GM21723 (cell line): ENCODE data around the gene MTMR2.

ENCODE experiments used
- ATAC-seq: cut with Tn5 transposase; IDR thresholded peaks from one replicate; pipeline ENCODE4 v1.9.1; 2021; ENCODE audit warnings: mild to moderate bottlenecking, moderate library complexity; ENCODE audit not compliant: unreplicated experiment

MTMR2 gene

DNA sequence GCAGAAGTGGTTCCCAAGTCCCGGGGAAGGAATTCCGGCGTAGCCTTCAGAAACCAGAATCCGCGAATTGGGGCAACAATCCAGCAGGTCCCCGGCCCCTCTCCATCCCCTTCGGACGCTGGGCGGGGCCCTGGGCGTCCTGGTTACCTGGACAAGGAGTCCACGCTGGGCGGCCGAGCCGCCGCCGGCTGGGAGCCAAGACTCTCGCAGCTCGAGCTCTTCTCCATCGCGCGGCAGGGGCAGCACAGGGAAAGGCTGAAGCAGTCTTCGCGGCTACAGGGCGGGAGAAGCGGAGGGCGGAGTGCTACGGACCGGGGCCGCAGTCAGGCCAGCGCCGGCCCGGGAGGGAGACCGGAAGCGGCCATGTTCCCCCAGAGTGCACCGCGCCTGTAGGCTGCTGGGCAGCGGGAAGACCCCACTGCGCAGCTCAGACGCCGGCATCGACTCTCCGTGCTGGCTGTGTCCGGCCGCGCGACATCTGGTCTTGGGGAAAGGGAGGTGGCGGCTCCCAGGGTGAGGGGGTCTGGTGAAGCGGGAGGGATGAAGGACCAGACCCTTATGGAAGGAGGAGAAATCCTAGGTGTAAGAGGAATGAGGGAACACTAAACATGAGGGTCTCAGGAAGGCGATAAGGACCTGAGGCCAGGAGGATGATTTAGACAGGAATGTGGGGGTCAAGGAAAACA lies at the start of gene MTMR2:
TSS of gene MTMR2 (minus strand) at position 380 of the 686 bp plus-strand sequence. CDS start at position 227, 153 bp downstream.
- ATAC-seq: peak; percentile 99

DNA sequence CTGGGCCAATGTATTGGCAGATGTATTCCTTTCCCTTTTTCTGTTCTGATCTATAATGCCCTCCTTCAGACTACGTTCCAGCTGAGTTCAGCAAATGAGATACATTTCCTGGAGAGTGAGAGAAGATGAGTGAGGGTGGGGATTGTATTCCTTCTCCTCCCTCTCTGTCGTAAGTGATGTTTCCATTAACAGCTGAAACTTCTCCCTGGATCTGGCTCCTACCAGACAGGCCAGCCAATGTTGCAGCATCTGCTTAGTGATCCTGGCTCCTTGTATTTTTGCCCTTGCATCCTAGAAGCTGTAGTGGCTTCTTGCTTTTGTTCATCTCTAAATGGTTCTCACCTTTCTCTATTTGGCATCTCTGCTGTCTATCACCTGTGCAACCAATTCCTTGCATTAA lies 48.2 kb upstream of the MTMR2 start:
- no peak for ATAC-seq

DNA sequence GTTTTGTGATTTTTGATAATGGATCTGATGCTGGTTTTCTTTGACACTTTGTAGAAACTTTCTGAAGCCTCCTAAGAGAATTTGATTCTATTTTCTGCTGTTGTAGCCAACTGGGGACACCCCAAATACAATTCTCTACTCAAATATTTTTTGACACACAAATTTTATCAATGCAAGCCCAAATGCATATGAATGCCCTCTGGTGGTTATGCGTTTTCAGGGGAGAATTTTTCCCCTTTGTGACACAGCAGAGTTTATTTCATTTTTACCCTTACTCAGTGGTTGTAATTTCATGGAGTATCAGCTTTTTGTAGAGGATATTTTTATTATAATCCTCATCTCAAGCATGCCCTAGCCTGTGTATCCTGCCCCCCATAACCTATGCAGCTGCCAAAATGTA lies 44.7 kb upstream of the MTMR2 start:
- ATAC-seq: no peak

DNA sequence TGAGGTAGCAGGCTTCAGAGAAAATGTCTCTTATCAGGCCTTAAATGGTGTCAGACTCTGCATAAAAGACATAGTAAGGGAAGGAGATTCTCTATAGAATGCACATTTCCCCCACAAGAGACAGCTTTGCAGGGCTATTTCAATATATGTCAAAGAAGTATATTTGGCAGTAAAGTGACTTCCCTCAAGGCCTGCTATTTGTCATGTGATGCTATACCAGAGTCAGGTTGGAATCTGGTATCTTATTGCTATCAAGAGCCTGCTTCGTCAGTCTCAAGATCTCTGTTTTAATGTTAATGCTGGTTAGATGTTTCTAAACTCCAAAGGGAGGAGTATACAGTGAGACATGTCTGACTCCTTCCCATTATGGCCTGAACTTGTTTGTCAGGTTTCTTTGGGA lies 40.4 kb upstream of the MTMR2 start:
- no peak for ATAC-seq

DNA sequence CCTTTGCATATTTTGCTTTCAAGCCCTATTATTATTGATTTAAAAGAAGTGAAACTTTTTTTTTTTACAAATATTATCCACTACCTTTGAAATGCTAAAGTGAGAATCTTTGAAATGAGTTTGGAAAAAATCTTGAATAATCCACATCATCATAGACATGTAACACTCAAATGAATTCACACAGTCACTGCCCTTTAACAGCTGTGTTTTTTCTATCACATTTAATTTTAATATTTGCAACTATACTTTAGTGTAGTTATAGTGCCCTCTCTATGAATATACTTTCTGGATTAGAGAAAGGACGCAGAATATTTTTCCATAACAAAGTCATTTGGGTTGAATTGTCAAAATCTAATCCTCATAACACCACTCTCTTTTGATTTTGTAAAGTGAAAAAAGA lies 37.9 kb upstream of the MTMR2 start:
- ATAC-seq: no peak

DNA sequence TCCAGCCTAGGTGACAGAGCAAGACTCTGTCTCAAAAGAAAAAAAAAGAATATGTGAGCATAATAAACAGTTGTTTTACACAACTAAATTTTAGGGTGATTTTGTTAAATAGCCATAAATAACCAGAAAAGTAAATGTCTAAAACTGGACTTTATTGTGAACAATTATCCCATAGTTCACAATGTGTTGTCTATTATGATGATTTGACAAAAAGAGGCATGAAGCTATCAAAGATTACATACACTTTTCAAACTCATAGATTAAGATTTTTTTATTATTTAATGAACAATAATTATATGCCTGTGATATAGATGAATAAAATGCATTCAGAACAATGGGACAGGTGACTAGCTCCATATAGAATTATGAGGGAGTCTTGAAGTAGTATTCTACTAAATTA lies 27.0 kb upstream of the MTMR2 start:
- ATAC-seq: no peak

DNA sequence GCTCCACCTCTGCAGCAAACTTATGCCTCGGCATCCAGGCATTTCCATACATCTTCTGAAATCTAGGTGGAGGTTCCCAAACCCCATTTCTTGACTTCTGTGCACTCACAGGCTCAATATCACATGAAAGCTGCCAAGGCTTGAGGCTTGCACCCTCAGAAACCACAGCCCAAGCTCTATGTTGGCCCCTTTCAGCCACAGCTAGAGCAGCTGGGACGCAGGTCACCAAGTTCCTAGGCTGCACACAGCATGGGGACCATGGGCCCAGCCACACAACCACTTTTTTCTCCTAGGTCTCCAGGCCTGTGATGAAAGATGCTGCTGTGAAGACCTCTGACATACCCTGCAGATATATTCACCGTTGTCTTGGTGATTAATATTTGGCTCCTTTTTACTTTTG lies 24.7 kb upstream of the MTMR2 start:
- ATAC-seq: no peak

DNA sequence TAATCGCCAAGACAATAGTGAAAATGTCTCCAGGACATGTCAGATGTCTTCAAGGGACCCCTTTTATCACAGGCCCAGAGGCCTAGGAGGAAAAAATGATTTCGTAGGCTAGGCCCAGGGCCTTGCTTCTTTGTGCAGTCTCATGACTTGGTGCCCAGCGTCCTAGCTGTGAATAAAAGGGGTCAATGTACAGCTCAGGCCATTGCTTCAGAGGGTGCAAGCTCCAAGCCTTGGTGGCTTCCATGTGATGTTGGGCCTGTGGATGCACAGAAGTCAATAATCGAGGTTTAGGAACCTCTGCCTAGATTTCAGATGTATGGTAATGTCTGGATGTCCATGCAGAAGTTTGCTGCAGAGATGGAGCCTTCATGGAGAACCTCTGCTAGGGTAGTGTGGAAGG lies 20.7 kb upstream of the MTMR2 start:
- no peak for ATAC-seq

DNA sequence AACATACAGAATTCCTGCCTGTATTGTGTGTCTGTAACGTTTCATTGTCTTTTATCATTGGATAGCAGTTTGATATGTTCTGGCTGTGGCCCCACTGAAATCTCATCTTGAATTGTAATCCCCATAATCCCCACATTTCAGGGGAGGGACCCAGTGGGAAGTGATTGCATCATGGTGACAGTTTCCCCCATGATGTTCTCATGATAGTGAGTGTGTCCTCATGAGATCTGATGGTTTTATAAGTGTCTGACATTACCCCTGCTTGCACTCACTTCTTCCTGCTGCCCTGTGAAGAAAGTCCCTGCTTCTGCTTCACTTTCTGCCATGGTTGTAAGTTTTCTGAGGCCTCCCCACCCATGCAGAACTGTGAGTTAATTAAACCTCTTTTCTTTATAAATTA lies 19.6 kb upstream of the MTMR2 start:
- ATAC-seq: no peak

DNA sequence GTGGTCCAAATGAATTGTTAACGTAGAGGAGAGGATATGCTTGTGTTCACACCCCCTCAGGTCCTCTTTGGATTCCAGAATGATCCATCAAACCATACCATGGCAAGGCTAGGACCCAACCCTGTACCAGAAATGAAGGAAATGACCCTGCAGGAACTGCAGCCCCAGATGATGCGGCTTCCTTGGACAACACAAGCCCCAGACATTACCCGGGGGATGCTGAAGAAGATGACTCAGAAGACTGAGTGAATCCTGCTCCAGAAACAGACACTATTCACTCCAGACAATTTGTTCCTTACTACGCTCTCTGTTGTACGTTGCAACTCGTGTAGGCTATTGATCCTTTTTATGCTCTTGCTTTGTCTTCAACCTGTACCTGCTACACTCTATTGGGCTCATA lies 15.2 kb upstream of the MTMR2 start:
- ATAC-seq: no peak

DNA sequence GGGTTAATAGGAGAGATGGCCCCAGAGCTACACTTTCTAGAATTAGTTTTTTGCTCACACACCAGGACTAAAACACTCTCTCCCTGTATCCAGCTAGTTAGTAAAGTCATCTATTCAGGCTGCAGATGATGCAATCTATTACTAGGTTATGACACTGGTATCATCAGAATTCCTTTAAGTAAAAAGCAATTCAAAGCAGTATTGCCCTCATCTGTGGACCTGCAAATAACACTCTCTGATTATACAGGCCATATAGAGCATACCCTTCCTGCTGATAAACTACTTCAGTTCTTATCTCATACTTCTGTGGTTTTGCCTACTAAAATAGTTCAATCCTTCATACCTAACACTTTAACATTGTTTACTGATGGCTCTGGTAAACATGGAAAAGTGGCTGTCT lies 13.5 kb upstream of the MTMR2 start:
- no peak for ATAC-seq

DNA sequence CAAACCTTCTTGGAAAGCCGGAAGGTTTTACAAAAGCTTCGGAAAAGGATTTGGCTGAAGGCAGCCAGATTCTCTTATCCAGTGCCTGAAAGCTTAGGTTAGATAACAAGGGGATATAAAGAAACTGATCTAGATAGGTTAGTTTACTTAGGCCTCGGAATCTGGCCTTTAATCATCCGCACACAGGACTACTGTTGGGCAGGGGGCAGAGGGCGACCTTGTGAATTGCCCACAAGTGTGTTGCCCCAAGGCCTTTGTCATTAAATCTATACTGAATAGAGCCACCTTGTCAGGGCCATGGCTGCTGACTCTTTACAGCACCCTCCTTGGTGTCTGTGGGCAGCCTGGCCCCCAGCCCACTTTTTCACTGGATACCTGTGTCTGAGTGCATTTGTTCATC lies 9.7 kb upstream of the MTMR2 start:
- ATAC-seq: no peak

DNA sequence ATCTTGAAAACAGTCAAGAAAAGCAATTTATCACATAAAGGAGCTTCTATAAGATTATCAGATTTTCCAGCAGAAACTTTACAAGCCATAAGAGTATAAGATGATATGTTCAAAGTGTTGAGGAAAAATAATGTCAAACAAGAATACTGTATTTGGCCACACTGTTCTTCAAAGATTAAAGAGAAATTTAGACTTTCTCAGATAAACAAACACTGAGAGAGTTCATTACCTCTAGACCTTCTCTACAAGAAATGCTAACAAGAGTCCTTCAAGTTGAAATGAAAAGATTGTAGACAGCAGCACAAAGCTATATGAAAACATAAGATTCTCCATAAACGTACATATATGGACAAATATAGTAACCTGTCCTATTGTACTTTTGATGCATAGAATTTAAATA lies 8.0 kb upstream of the MTMR2 start:
- ATAC-seq: no peak

DNA sequence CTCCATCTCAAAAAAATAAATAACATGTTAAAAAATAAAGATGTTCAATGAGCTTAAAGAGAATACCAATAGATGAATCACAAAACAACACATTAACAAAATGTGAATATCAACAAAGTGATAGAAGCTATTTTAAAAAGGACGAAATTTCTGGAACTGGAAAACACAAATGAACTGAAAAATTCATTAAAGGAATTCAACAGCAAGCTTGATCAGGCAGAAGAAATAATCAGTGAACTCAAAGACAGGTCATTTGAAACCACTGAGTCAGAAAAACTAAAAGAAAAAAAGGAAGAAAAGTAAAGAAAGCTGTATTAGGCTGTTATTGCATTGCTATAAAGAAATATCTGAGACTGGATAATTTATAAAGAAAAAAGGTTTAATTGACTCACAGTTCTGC lies 7.0 kb upstream of the MTMR2 start:
- no peak for ATAC-seq

DNA sequence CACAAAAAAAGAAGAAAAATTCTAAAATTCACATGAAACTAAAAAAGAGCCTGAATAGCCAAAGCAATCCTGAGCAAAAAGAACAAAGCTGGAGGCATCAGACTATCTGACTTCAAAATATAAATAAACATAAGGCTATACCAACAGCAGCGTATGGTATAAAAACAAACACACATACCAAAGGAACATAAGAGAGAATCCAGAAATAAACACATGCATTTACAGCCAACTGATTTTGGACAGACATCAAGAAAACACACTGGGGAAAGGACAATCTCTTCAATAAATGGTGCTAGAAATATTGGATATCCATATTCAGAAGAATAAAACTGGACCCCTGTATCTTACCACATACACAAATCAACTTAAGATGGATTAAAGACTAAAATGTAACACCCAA lies 2.8 kb upstream of the MTMR2 start:
- no peak for ATAC-seq

DNA sequence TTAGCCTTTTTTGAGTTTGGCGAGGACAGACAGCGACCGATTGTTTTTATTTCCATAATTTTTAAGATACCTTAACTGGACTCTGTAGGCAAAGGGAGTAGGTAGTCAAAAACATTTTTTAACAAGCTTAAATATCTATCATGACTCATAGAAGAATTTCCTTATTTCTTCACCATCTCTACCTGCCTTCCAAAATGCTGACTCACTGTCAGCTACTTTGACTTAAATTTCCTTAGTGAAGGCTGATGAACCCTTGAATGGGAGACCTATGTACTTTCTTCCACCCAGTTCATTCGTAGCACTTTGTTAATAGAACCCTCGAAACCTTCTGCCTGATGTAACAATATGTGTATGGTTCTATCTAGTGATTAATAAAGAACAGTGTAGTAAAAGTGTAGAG lies 1.1 kb upstream of the MTMR2 start:
- no peak for ATAC-seq

DNA sequence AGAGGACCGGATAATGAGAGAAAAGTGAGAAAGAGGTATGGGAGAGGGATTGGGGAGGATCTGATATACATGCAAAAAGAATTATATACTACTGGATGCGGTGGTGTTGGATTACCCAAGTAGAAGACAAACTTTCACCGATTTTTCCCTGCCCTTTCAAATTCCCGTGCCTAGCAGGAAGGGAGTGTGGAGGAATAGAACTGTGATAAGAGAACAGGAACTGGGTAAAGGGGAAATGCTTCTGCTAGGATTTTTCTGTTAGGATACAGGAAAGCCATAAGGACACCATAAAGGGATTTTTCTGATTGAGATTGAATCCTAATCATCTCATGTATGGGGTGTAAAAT lies 480 bp upstream of the MTMR2 start:
- ATAC-seq: peak; percentile 23

DNA sequence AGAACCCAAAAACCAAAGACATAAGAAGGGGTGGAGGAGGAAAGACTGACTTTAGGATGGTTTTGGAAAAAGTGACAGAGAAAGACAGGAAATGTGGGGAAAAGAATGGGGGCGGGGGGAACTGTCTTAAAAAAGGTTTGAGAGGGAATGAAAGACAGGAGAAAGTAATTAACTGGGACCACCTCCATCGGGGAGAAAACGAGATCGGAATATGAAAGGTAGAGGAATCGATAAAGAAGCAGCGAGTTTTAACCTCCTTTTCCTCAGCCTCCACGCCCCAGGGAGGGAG lies 524 bp downstream of the MTMR2 start:
- no peak for ATAC-seq

DNA sequence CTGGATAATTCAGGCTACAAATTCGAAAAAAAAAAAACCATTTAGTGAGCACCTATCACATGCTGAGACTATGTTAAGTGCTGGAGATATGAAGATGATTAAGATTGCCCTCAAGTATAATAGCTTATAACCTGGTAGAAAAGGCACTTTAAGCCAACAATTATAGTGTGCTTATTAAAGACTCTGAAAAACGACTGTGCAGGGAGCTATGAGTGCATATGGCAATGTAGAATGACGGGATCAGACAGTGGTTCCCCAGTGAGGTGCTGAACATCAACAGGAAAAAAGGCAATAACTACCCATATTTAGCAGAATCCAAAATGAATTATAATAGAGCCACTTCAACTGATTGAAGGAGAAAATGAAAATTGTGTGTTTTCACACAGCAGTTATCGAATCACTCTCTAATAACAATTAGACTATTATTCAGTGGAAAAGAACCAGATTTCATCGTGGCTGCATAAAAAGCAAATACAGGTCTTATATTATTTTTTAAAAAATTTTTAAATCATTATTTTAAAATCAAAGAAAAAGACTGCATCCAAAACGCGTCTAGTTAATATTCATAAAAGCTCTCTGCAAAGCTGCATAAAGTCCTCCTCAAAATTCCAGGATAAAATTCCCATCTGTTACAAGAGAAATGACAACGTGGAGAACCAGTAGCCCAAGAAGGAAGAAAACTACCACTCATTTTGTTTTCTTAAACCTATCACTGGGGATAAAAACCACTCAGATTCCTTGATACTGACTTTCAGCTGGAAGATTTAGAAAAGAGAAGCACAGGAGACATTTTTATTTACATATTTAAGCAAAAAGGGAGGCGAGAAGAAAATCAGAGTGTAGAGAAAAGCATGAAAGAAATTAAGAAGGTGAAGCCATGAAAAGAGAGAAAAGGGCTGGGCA lies 1.1 kb downstream of the MTMR2 start:
- no peak for ATAC-seq

DNA sequence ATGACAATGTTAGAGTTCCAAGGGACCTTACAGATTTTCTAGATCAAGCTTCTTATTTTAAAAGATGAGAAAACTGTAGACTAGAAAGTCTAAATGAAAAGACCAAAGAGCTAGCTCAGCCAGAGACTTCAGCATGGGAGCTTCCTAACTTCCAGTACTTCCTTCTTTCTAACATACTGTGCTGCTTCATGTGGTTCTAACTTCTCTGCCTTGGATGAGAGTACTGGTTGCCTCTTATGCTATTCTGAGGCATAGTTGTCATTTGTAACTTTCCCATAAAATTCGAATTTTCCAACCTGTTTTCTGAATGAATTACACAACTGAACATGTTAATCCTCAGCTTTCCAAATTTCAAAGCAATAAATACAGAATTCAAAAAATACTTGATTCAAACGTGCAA lies 1.8 kb downstream of the MTMR2 start:
- ATAC-seq: no peak

DNA sequence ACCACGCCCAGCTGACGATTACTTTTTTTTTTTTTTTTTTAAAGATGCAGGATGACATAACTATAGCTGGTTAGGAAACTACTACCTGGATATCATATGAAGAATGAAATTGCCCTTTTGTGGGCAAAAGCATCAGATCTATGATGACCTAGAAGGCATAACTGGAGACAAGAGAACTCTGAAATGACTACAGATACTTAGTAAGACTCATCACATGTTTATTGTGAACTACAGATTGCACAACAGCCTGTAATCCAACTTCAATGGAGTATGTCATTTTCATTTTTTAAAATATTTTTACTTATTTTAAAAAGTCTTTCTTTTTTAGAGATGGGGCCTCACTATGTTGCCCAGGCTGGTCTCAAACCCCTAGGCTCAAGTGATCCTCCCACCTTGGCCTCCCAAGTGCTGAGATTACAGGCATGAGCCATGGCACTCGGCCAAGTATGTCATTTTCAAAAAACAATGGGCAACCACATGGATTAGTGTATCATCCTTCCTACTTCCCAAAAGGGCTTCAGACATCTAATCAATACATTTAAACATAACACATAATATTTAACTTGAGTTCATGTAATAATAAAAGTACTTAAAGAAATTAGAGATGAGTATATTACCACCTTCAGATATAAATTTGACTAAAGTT lies 3.3 kb downstream of the MTMR2 start:
- ATAC-seq: no peak

DNA sequence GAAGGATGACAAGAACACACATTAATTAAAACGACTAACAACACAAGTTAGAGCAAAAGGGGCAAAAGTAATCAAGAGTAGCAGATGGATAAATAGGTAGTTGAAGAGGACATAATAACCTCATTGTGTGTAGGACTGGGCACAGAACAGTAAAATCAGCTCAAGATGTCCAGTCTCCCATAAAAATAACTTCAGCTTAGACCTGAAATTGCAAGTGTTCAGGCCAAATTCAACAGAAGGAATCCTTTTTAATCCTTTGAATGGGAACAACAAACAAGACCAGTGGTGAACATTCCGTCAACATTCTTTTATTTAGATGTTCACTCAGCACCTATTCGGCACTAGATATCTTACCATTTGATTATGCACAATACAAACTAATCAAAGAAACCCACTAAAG lies 4.4 kb downstream of the MTMR2 start:
- no peak for ATAC-seq
